Activated naive CD4-positive, alpha-beta T cell treated with anti-CD3 and anti-CD28 coated beads, Interleukin-2, amount 50 U/mL, for 72 hours (primary cell): ENCODE results near the gene KRTAP10-9. TPM values are rescaled to one million over a fixed set of nuclear protein-coding genes. Genes with fewer than 3 reads are reported as not detected.
A peak's percentile ranks its signal among the peaks of the same experiment; 100 is the strongest.
"Not testable (repeated sequence)": the region's sequence is repeated elsewhere in the genome, so short reads cannot be mapped to it uniquely, and the experiment has no call there.

Experiments used
- ATAC-seq, 2 donors: fragments of 150-1000 bp; cut with Tn5 transposase; 2 replicates each; pipeline ENCODE4 v1.10.0; 2021; ENCODE audit warnings: mild to moderate bottlenecking in 2 of 2, moderate library complexity in 2 of 2
- DNase-seq, 2 donors: peaks; one replicate each; pipeline ENCODE4 v3.0.0; 2021 to 2022; ENCODE audit warnings: low spot score in 2 of 2
- H3K27ac Mint-ChIP-seq, 2 donors: one replicate each; pipeline ENCODE4 v1.8.0; 2022; ENCODE audit warnings: mild to moderate bottlenecking in 2 of 2, mixed read lengths in 2 of 2
- H3K36me3 Mint-ChIP-seq, 2 donors: one replicate each; pipeline ENCODE4 v1.8.0; 2022; ENCODE audit warnings: mixed read lengths in 2 of 2
- H3K9me3 Mint-ChIP-seq, 2 donors: one replicate each; pipeline ENCODE4 v1.8.0; 2022; ENCODE audit warnings: mixed read lengths in 2 of 2
- total RNA-seq, 2 donors: library from RNA; stranded (reverse); gene quantifications; one replicate each; pipeline ENCODE4 v1.2.3, GENCODE V29; 2022

KRTAP10-9 gene
- total RNA-seq, 2 donors from 2014 or later = not detected

DNA sequence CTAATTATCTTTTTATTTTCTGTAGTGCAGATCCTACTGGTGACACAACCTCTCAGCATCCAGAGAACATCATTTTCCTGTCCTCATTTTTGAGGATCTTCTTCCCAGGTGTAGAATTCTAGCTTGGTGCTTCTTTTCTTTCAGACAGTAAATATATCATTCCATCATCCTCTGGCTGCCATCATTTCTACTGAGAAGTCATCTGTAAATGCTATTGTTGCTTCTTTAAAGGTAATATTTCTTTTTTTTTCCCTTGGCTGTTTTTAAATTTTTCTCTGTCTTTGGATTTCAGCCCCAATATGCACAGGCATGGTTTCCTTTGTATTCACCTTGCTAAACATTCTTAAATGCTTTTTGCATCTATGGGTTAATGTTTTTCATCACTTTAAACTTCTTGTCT, 3.3 kb upstream of the KRTAP10-9 start:
- Mint-ChIP-seq H3K36me3 (peaks cover 48 to 53% of the 10 kb centered on the region in 2 donors), H3K27ac (no peak overlapping the region), H3K9me3 (peaks cover 46 to 52% of the 10 kb centered on the region in 2 donors)
- DNase-seq (no peak), ATAC-seq (no peak)

- peaks cover 32 to 41% of the 10 kb centered on the region in 2 donors for H3K9me3 Mint-ChIP-seq
- no peak overlapping the region for H3K27ac Mint-ChIP-seq
- no peak for DNase-seq
- peaks cover 36 to 42% of the 10 kb centered on the region in 2 donors for H3K36me3 Mint-ChIP-seq
- ATAC-seq = no peak
Measured at GRCh38 chr21:44625756-44626155, 1.1 kb upstream of the KRTAP10-9 start.

DNA sequence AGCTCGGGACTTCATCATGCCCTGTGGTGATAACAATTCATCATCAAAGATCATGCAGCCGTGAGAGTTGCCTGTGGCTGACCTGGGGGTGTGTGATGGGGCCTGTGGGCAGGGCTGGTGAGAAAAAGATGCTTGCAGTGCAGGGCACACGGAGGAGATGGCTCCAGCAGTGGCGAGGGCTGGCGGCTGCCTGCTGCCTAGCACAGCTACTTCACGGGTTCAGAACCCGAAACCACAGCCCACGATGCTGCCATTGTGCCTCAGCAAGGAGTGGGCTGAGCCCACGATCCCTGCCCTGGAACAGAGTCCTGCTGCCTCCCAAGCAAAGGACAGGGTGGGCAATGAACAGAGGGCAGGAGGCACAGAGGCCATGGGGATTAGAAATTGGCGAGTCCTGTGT, 631 bp upstream of the KRTAP10-9 start:
- peaks cover 38 to 45% of the 10 kb centered on the region in 2 donors for H3K36me3 Mint-ChIP-seq
- H3K9me3 Mint-ChIP-seq = peaks cover 35 to 44% of the 10 kb centered on the region in 2 donors
- ATAC-seq = no peak
- no peak overlapping the region for H3K27ac Mint-ChIP-seq
- DNase-seq = no peak

DNA sequence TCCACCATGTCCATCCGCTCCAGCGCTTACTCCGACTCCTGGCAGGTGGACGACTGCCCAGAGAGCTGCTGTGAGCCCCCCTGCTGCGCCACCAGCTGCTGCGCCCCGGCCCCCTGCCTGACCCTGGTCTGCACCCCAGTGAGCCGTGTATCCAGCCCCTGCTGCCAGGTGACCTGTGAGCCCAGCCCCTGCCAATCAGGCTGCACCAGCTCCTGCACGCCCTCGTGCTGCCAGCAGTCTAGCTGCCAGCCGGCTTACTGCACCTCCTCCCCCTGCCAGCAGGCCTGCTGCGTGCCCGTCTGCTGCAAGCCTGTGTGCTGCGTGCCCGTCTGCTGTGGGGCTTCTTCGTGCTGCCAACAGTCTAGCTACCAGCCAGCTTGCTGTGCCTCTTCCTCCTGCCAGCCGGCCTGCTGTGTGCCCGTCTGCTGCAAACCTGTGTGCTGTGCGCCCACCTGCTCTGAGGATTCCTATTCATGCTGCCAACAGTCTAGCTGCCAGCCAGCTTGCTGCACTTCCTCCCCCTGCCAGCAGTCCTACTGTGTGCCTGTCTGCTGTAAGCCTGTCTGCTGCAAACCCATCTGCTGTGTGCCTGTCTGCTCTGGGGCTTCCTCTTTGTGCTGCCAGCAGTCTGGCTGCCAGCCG, 409 bp downstream of the KRTAP10-9 start:
- H3K27ac Mint-ChIP-seq = not testable (repeated sequence)

DNA sequence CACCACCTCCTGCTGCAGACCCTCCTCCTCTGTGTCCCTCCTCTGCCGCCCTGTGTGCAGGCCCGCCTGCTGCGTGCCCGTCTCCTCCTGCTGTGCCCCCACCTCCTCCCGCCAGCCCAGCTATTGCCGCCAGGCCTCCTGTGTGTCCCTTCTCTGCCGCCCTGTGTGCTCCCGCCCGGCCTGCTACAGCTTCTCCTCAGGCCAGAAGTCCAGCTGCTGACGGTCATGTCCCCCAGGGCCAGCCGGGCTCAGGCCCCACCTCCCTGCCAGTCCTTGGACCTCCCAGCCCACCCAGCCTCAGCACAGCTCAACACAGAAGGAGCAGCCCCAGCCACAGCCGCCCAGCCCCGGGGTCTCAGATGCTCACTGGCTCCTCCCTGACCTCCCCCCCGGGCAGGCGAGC, 939 bp downstream of the KRTAP10-9 start:
- H3K27ac Mint-ChIP-seq, DNase-seq, ATAC-seq: not testable (repeated sequence)
- Mint-ChIP-seq H3K9me3 (peaks cover 36 to 51% of the 10 kb centered on the region in 2 donors), H3K36me3 (peaks cover 31 to 45% of the 10 kb centered on the region in 2 donors)

More for the DNA sequence above, 409 bp downstream of the KRTAP10-9 start:
- DNase-seq, ATAC-seq: not testable (repeated sequence)
- Mint-ChIP-seq H3K36me3 (peaks cover 37 to 51% of the 10 kb centered on the region in 2 donors), H3K9me3 (peaks cover 42 to 53% of the 10 kb centered on the region in 2 donors)

GRCh38 chr21:44628707-44629391, 2.0 kb downstream of the KRTAP10-9 start:
- Mint-ChIP-seq H3K27ac (no peak overlapping the region), H3K9me3 (peaks cover 30 to 47% of the 10 kb centered on the region in 2 donors), H3K36me3 (peaks cover 24 to 36% of the 10 kb centered on the region in 2 donors)
- no peak for DNase-seq
- no peak for ATAC-seq

- H3K27ac Mint-ChIP-seq = peak overlapping the region in 1 of 2 donors; percentile 66
- peaks cover 19 to 24% of the 10 kb centered on the region in 2 donors for H3K36me3 Mint-ChIP-seq
- ATAC-seq = no peak
- no peak for DNase-seq
- peaks cover 27 to 35% of the 10 kb centered on the region in 2 donors for H3K9me3 Mint-ChIP-seq
Measured at GRCh38 chr21:44630440-44630839, 3.5 kb downstream of the KRTAP10-9 start.

DNA sequence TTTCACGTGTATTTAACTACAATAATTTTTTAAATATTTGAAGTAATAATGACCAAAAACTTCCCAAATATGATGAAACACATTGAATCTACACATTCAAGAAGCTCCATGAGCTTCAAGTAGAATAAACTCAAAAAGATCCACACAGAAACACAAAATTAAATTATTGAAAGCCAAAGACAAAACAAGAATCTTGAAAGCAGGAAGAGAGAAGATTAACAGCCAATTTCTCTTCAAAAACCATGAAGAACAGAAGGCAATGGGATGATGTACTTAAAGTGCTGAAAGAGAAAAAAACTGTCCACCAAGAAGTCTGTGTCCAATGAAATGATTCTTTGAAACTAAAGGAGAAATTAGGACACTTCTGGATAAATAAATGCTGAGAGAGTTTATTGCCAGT, 5.2 kb downstream of the KRTAP10-9 start:
- no peak for ATAC-seq
- H3K27ac Mint-ChIP-seq = no peak overlapping the region
- no peak for DNase-seq
- H3K9me3 Mint-ChIP-seq = peaks cover 27 to 35% of the 10 kb centered on the region in 2 donors
- H3K36me3 Mint-ChIP-seq = peaks cover 19 to 24% of the 10 kb centered on the region in 2 donors

- DNase-seq = no peak
- Mint-ChIP-seq H3K9me3 (peaks cover 20 to 28% of the 10 kb centered on the region in 2 donors), H3K36me3 (peaks cover 11 to 13% of the 10 kb centered on the region in 2 donors), H3K27ac (no peak overlapping the region)
- no peak for ATAC-seq
Measured at GRCh38 chr21:44636209-44637017, 9.5 kb downstream of the KRTAP10-9 start.

GRCh38 chr21:44637018-44637850, 10.3 kb downstream of the KRTAP10-9 start, which contains the start of gene KRTAP10-10:
TSS of gene KRTAP10-10 (plus strand) at chr21:44637356. CDS start at chr21:44637418, 62 bp downstream.
- H3K9me3 Mint-ChIP-seq = peaks cover 14 to 25% of the 10 kb centered on the region in 2 donors
- DNase-seq (no peak), ATAC-seq (no peak)
- peaks cover 8 to 14% of the 10 kb centered on the region in 2 donors for H3K36me3 Mint-ChIP-seq
- no peak within 1 kb of the TSS for H3K27ac Mint-ChIP-seq

DNA sequence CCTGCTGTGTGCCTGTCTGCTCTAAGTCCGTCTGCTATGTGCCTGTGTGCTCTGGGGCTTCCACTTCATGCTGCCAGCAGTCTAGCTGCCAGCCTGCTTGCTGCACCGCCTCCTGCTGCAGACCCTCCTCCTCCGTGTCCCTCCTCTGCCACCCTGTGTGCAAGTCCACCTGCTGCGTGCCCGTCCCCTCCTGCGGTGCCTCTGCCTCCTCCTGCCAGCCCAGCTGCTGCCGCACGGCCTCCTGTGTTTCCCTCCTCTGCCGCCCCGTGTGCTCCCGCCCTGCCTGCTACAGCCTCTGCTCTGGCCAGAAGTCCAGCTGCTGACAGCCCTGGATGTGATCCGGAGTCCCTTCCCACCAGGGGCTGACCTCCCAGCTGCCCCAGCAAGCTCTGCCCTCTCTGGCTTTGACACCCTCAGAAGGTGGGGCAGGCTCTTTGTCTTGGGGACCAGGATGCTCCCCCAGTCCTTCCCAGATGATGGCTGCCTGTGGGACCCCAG, 11.0 kb downstream of the KRTAP10-9 start:
- Mint-ChIP-seq H3K9me3 (peaks cover 17 to 25% of the 10 kb centered on the region in 2 donors), H3K36me3 (peaks cover 11 to 17% of the 10 kb centered on the region in 2 donors)
- not testable (repeated sequence) for DNase-seq, ATAC-seq, H3K27ac Mint-ChIP-seq

- not testable (repeated sequence) for H3K27ac Mint-ChIP-seq, DNase-seq, ATAC-seq
- Mint-ChIP-seq H3K36me3 (peaks cover 19 to 25% of the 10 kb centered on the region in 2 donors), H3K9me3 (peaks cover 24 to 28% of the 10 kb centered on the region in 2 donors)
Measured at GRCh38 chr21:44638506-44639330, 11.8 kb downstream of the KRTAP10-9 start.

DNA sequence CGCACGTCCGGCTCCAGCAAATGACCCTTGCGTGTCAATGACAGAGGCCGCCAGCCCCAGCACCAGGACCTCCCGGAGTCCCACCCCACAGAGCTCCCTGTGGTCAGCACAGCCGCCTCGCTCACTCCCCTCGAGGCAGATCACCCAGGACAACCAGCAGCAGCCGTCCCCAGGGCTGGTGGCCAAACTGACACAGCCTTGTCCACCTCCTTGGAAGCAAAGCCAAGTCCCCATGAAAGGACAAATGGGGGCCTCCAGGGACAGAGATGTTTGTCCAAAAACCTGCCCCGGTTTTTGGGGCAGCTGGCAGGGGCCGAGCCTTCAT, 12.4 kb downstream of the KRTAP10-9 start:
- Mint-ChIP-seq H3K36me3 (peaks cover 25% of the 10 kb centered on the region in 2 donors), H3K27ac (no peak overlapping the region), H3K9me3 (peaks cover 24 to 32% of the 10 kb centered on the region in 2 donors)
- no peak for DNase-seq
- no peak for ATAC-seq

- peaks cover 33 to 41% of the 10 kb centered on the region in 2 donors for H3K9me3 Mint-ChIP-seq
- H3K27ac Mint-ChIP-seq = no peak overlapping the region
- no peak for DNase-seq
- peaks cover 34 to 40% of the 10 kb centered on the region in 2 donors for H3K36me3 Mint-ChIP-seq
- ATAC-seq = no peak
Measured at GRCh38 chr21:44640761-44641160, 13.9 kb downstream of the KRTAP10-9 start.

- no peak for ATAC-seq
- no peak for DNase-seq
- peak overlapping the region in 1 of 2 donors; percentile 31 for H3K27ac Mint-ChIP-seq
- peaks cover 34 to 47% of the 10 kb centered on the region in 2 donors for H3K36me3 Mint-ChIP-seq
- peaks cover 33 to 41% of the 10 kb centered on the region in 2 donors for H3K9me3 Mint-ChIP-seq
Measured at GRCh38 chr21:44643741-44644310, 16.9 kb downstream of the KRTAP10-9 start.
